ENCODE data around the gene JUNB.

The JUNB gene

DNA sequence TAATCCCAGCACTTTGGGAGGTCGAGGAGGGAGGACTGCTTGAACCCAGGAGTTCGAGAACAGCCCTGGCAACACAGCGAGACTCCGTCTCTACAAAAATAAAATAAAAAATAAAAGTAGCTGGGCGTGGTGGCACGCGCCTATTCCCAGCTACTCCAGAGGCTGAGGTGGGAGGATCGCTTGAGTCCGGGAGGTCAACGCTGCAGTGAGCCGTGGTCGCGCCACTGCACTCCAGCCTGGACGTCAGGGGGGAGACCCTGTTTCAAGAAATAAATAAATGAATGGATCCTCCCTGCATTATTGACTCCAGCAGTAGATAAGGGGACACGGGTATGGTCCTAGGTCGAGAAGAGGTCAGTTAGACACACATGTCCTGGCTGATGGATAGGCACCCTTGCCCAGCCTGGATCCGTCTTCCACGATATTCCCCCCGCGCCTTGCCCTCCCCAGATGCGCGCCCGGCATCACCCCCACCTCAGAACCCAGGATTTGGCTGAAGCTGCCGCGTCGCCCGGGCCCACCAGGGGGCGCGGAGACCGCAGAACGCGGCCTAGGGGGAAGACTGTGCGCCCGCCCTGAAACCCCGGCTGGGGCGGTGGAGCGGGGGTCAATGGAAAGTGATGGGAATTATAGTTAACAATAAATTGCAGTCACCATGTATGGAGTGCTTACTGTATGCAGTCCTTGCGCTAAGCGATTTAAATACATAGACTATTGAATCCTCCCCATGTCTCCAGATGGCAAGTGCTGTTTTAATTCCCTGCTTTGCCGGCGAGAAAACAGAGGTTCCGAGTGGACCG, 13.9 kb upstream of the JUNB start:
- H3K27ac ChIP-seq (replicated peaks; ENCODE audit: low read length), result no peak overlapping the region
- no peak overlapping the region for H3K23ac ChIP-seq (ENCODE audit: low read depth, low read length, poor library complexity)
- H3K4me3 ChIP-seq (ENCODE audit: low read length in 2 of 2), result peak overlapping the region; percentile 61 to 81
- peaks cover 0 to 2% of the 10 kb centered on the region in 2 donors for H3K9me3 ChIP-seq (replicated peaks in 1 of 2; ENCODE audit: control insufficient read depth in 2 of 2, insufficient read depth in 1 of 2, low read depth in 1 of 2, low read length in 2 of 2)
- H3K14ac ChIP-seq (ENCODE audit: low read length), result no peak overlapping the region
- H3K4me2 ChIP-seq (ENCODE audit: insufficient read depth, low read length, poor library complexity, severe bottlenecking), result peak overlapping the region; percentile 97
- peak overlapping the region; percentile 27 for H3K18ac ChIP-seq (ENCODE audit: low read length)
- H4K8ac ChIP-seq (ENCODE audit: low read depth, low read length), result no peak overlapping the region
- peak overlapping the region; percentile 21 for H2BK15ac ChIP-seq (ENCODE audit: low read length)
- WGBS, 2 donors (ENCODE audit: extremely low coverage in 2 of 2, insufficient read length in 2 of 2, insufficient replicate concordance in 1 of 2), result no CpG with 5 or more reads among the region's 43 CpGs
- no peak for DNase-seq (ENCODE audit: low spot score)
- no peak overlapping the region for H3K9ac ChIP-seq (ENCODE audit: low read depth, low read length, poor library complexity)
- H3K27me3 ChIP-seq (ENCODE audit: control insufficient read depth in 3 of 3, insufficient read depth in 3 of 3, low read depth in 1 of 3, low read length in 3 of 3), result peaks cover 0 to 3% (median 0%) of the 10 kb centered on the region in 3 experiments
- H2BK5ac ChIP-seq (ENCODE audit: low read length), result peak overlapping the region; percentile 24
- H3K4me1 ChIP-seq (ENCODE audit: control insufficient read depth in 2 of 2, insufficient read depth in 1 of 2, low read depth in 1 of 2, low read length in 2 of 2), result peaks cover 19 to 21% of the 10 kb centered on the region in 2 donors
- peak overlapping the region; percentile 24 for H2BK12ac ChIP-seq (ENCODE audit: low read length)
- H2AFZ ChIP-seq (ENCODE audit: low read length), result peak overlapping the region; percentile 94
- peak overlapping the region; percentile 68 for H2AK5ac ChIP-seq (ENCODE audit: low read depth, low read length)
- no peak overlapping the region for H4K91ac ChIP-seq (ENCODE audit: low read depth, low read length, poor library complexity)
- peaks cover 0 to 2% of the 10 kb centered on the region in 2 donors for H3K36me3 ChIP-seq (replicated peaks in 1 of 2; ENCODE audit: control insufficient read depth in 2 of 2, insufficient read depth in 2 of 2, low read length in 2 of 2)
- H3K79me1 ChIP-seq (ENCODE audit: low read depth, low read length), result no peaks in the 10 kb centered on the region
- no peak overlapping the region for H2BK120ac ChIP-seq (ENCODE audit: low read depth, low read length)
- H3K4ac ChIP-seq (ENCODE audit: low read length), result no peak overlapping the region

DNA sequence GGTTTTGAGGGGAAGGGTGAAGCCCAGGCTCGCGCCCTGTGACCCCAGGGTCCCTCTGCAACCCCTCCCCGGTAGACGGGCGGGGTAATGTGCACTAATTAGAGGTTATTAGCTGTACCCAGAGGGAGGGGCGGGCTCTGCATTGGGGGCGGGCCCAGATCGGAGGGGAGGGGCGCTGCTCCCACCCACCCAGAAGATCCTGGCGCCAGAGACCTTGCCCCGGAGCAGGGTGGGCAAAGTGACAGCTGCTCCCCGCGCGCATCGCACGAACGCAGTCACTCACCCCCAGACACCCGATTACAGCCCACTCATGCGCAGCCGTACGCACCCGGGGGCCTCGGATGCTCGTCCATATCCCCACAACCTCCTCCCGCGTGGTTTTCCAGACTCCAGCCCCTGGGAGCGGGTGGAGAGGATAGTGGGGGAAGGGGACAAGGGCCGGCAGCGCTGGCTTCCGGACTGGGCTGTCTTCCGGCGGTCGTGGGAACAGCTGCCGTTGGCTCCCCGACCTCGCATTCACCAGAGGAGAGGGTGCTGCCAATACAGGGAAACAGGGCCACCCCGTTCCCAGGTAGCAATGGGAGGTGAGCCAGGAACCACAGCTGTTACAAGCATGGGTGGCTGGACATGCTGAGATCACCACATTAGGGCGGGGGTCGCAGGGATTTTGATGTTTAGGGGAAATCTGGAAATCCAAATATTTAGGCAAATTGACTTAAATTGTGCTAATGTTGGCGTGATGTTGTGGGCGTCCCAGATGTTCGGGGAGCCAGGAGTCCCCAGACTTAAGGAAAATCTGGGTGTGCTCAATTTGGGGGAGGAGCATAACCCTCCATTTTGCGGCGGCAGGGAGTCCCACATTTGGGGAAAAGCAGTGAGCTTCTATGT, 13.0 kb upstream of the JUNB start:
- Histone ChIP-seq H3K4me2 (ENCODE audit: insufficient read depth, low read length, poor library complexity, severe bottlenecking) (peak overlapping the region; percentile 97), H3K79me1 (ENCODE audit: low read depth, low read length) (no peaks in the 10 kb centered on the region), H3K9me3 (replicated peaks in 1 of 2; ENCODE audit: control insufficient read depth in 2 of 2, insufficient read depth in 1 of 2, low read depth in 1 of 2, low read length in 2 of 2) (peaks cover 0 to 2% of the 10 kb centered on the region in 2 donors), H3K4me3 (ENCODE audit: low read length in 2 of 2) (peak overlapping the region; percentile 61 to 81), H3K4me1 (ENCODE audit: control insufficient read depth in 2 of 2, insufficient read depth in 1 of 2, low read depth in 1 of 2, low read length in 2 of 2) (peaks cover 21 to 24% of the 10 kb centered on the region in 2 donors), H3K23ac (ENCODE audit: low read depth, low read length, poor library complexity) (peak overlapping the region; percentile 93), H2BK5ac (ENCODE audit: low read length) (peak overlapping the region; percentile 24), H4K8ac (ENCODE audit: low read depth, low read length) (no peak overlapping the region), H2BK15ac (ENCODE audit: low read length) (peak overlapping the region; percentile 93), H3K18ac (ENCODE audit: low read length) (peak overlapping the region; percentile 92), H3K36me3 (replicated peaks in 1 of 2; ENCODE audit: control insufficient read depth in 2 of 2, insufficient read depth in 2 of 2, low read length in 2 of 2) (peaks cover 0 to 2% of the 10 kb centered on the region in 2 donors), H4K91ac (ENCODE audit: low read depth, low read length, poor library complexity) (no peak overlapping the region), H3K9ac (ENCODE audit: low read depth, low read length, poor library complexity) (peak overlapping the region; percentile 84), H3K27ac (replicated peaks; ENCODE audit: low read length) (no peak overlapping the region), H3K27me3 (ENCODE audit: control insufficient read depth in 3 of 3, insufficient read depth in 3 of 3, low read depth in 1 of 3, low read length in 3 of 3) (peaks cover 0 to 3% (median 0%) of the 10 kb centered on the region in 3 experiments), H2AFZ (ENCODE audit: low read length) (peak overlapping the region; percentile 94), H3K4ac (ENCODE audit: low read length) (no peak overlapping the region), H2BK12ac (ENCODE audit: low read length) (no peak overlapping the region), H2BK120ac (ENCODE audit: low read depth, low read length) (no peak overlapping the region), H2AK5ac (ENCODE audit: low read depth, low read length) (peak overlapping the region; percentile 43), H3K14ac (ENCODE audit: low read length) (peak overlapping the region; percentile 75)
- no CpG with 5 or more reads among the region's 44 CpGs for WGBS, 2 donors (ENCODE audit: extremely low coverage in 2 of 2, insufficient read length in 2 of 2, insufficient replicate concordance in 1 of 2)
- no peak for DNase-seq (ENCODE audit: low spot score)

DNA sequence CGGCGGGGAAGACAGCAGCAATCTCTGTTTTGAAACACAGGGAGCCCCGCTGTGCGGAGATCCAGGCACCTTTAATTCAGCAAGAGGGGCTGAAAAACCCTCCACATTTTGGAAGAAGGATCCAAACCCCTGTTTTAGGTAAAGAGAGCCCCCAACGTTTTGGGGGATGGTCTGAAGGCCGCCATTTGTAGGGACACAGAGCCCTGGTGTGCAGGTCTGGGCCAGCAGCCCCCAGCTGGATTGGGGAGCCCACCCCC, 12.5 kb upstream of the JUNB start:
- Histone ChIP-seq H3K27me3 (ENCODE audit: control insufficient read depth in 3 of 3, insufficient read depth in 3 of 3, low read depth in 1 of 3, low read length in 3 of 3) (peaks cover 0 to 3% (median 0%) of the 10 kb centered on the region in 3 experiments), H3K4me3 (ENCODE audit: low read length in 2 of 2) (peak overlapping the region in 1 of 2 donors; percentile 61), H4K8ac (ENCODE audit: low read depth, low read length) (no peak overlapping the region), H3K18ac (ENCODE audit: low read length) (peak overlapping the region; percentile 80), H3K23ac (ENCODE audit: low read depth, low read length, poor library complexity) (peak overlapping the region; percentile 81), H3K79me1 (ENCODE audit: low read depth, low read length) (no peaks in the 10 kb centered on the region), H3K9me3 (replicated peaks in 1 of 2; ENCODE audit: control insufficient read depth in 2 of 2, insufficient read depth in 1 of 2, low read depth in 1 of 2, low read length in 2 of 2) (peaks cover 0 to 2% of the 10 kb centered on the region in 2 donors), H4K91ac (ENCODE audit: low read depth, low read length, poor library complexity) (no peak overlapping the region), H3K27ac (replicated peaks; ENCODE audit: low read length) (no peak overlapping the region), H3K9ac (ENCODE audit: low read depth, low read length, poor library complexity) (no peak overlapping the region), H2BK12ac (ENCODE audit: low read length) (no peak overlapping the region), H2BK120ac (ENCODE audit: low read depth, low read length) (no peak overlapping the region), H3K4ac (ENCODE audit: low read length) (no peak overlapping the region), H2AFZ (ENCODE audit: low read length) (peak overlapping the region; percentile 94), H2BK5ac (ENCODE audit: low read length) (no peak overlapping the region), H3K4me1 (ENCODE audit: control insufficient read depth in 2 of 2, insufficient read depth in 1 of 2, low read depth in 1 of 2, low read length in 2 of 2) (peaks cover 26 to 29% of the 10 kb centered on the region in 2 donors), H2AK5ac (ENCODE audit: low read depth, low read length) (no peak overlapping the region), H3K4me2 (ENCODE audit: insufficient read depth, low read length, poor library complexity, severe bottlenecking) (peak overlapping the region; percentile 97), H3K14ac (ENCODE audit: low read length) (peak overlapping the region; percentile 47), H2BK15ac (ENCODE audit: low read length) (peak overlapping the region; percentile 45), H3K36me3 (replicated peaks in 1 of 2; ENCODE audit: control insufficient read depth in 2 of 2, insufficient read depth in 2 of 2, low read length in 2 of 2) (peaks cover 0 to 2% of the 10 kb centered on the region in 2 donors)
- no CpG with 5 or more reads among the region's 6 CpGs for WGBS, 2 donors (ENCODE audit: extremely low coverage in 2 of 2, insufficient read length in 2 of 2, insufficient replicate concordance in 1 of 2)
- no peak for DNase-seq (ENCODE audit: low spot score)
